H9 (cell line): ENCODE results near the gene TSPAN32. TPM values are rescaled to one million over a fixed set of nuclear protein-coding genes. Genes with fewer than 3 reads are reported as not detected.

ENCODE experiments used
- DNase-seq: peaks from one replicate; pipeline ENCODE4 v3.0.0-alpha.2; 2017
- H2AFZ ChIP-seq: one replicate; pipeline ENCODE4 v1.6.1; 2013; ENCODE audit warnings: mild to moderate bottlenecking, low read length, control low read depth, moderate library complexity
- H2AK5ac ChIP-seq: 2 replicates; pipeline ENCODE4 v1.6.1; 2013; ENCODE audit warnings: low read length, control low read depth, mixed read lengths; ENCODE audit not compliant: insufficient read length
- H2BK120ac ChIP-seq: one replicate; pipeline ENCODE4 v1.6.1; 2013; ENCODE audit warnings: low read depth, mild to moderate bottlenecking, low read length, control low read depth, inconsistent platforms; ENCODE audit not compliant: poor library complexity, severe bottlenecking
- H2BK12ac ChIP-seq: 2 replicates; pipeline ENCODE4 v1.6.1; 2013; ENCODE audit warnings: low read length, control low read depth, mixed read lengths, low read depth; ENCODE audit not compliant: insufficient read length
- H2BK15ac ChIP-seq: 2 replicates; pipeline ENCODE4 v1.6.1; 2013; ENCODE audit warnings: low read depth, low read length, control low read depth
- H2BK20ac ChIP-seq: one replicate; pipeline ENCODE4 v1.6.1; 2013; ENCODE audit warnings: low read depth, mild to moderate bottlenecking, low read length, control low read depth, inconsistent platforms; ENCODE audit not compliant: poor library complexity, severe bottlenecking
- H2BK5ac ChIP-seq: 2 replicates; pipeline ENCODE4 v1.6.1; 2013; ENCODE audit warnings: low read length, control low read depth, mixed read lengths; ENCODE audit not compliant: insufficient read length
- H3K14ac ChIP-seq: 2 replicates; pipeline ENCODE4 v1.6.1; 2013; ENCODE audit warnings: low read length, control low read depth; ENCODE audit not compliant: insufficient read depth
- H3K18ac ChIP-seq: 2 replicates; pipeline ENCODE4 v1.6.1; 2013; ENCODE audit warnings: low read depth, mild to moderate bottlenecking, mixed read lengths, low read length, control low read depth; ENCODE audit not compliant: insufficient read length
- H3K23ac ChIP-seq: 2 replicates; pipeline ENCODE4 v1.6.1; 2013; ENCODE audit warnings: low read length, control low read depth, mixed read lengths, low read depth; ENCODE audit not compliant: insufficient read length
- H3K23me2 ChIP-seq: 2 replicates; pipeline ENCODE4 v1.6.1; 2013; ENCODE audit warnings: low read depth, mild to moderate bottlenecking, mixed read lengths, low read length, control low read depth; ENCODE audit not compliant: insufficient read length, poor library complexity, severe bottlenecking
- H3K27ac ChIP-seq: 2 replicates; pipeline ENCODE4 v1.5.1; 2013; ENCODE audit warnings: low read length, control low read depth, mixed read lengths, low read depth; ENCODE audit not compliant: insufficient read length
- H3K27me3 ChIP-seq: 2 replicates; pipeline ENCODE4 v1.6.1; 2013; ENCODE audit warnings: low read length, control low read depth, inconsistent platforms; ENCODE audit not compliant: insufficient read depth
- H3K4ac ChIP-seq: 2 replicates; pipeline ENCODE4 v1.6.1; 2013; ENCODE audit warnings: low read depth, mild to moderate bottlenecking, control low read depth, inconsistent platforms, low read length, moderate library complexity
- H3K4me1 ChIP-seq: 2 replicates; pipeline ENCODE4 v1.6.1; 2013; ENCODE audit warnings: low read length, control low read depth, inconsistent platforms; ENCODE audit not compliant: insufficient read depth
- H3K4me2 ChIP-seq: 2 replicates; pipeline ENCODE4 v1.6.1; 2013; ENCODE audit warnings: low read length, control low read depth, mixed read lengths; ENCODE audit not compliant: insufficient read length, insufficient read depth
- H3K56ac ChIP-seq: 2 replicates; pipeline ENCODE4 v1.6.1; 2013; ENCODE audit warnings: low read depth, mild to moderate bottlenecking, mixed read lengths, low read length, control low read depth; ENCODE audit not compliant: insufficient read length
- H3K79me1 ChIP-seq: 2 replicates; pipeline ENCODE4 v1.6.1; 2013; ENCODE audit warnings: low read depth, mild to moderate bottlenecking, moderate library complexity, low read length, control low read depth, inconsistent platforms; ENCODE audit not compliant: insufficient read depth, poor library complexity, severe bottlenecking
- H3K79me2 ChIP-seq: 2 replicates; pipeline ENCODE4 v1.6.1; 2013; ENCODE audit warnings: low read length, control low read depth, inconsistent platforms; ENCODE audit not compliant: insufficient read depth
- H3K9ac ChIP-seq: 2 replicates; pipeline ENCODE4 v1.6.1; 2013; ENCODE audit warnings: low read length, control low read depth, mixed read lengths; ENCODE audit not compliant: insufficient read length; ENCODE audit errors: extremely low read depth
- H3K9me3 ChIP-seq: one replicate; pipeline ENCODE4 v1.6.1; 2013; ENCODE audit warnings: low read depth, low read length, inconsistent platforms; ENCODE audit not compliant: control insufficient read depth
- H3T11ph ChIP-seq: one replicate; pipeline ENCODE4 v1.6.1; 2013; ENCODE audit warnings: mild to moderate bottlenecking, low read length, control low read depth, inconsistent platforms
- H4K20me1 ChIP-seq: one replicate; pipeline ENCODE4 v1.6.1; 2013; ENCODE audit not compliant: control insufficient read depth, insufficient read length, insufficient read depth
- H4K5ac ChIP-seq: 2 replicates; pipeline ENCODE4 v1.6.1; 2013; ENCODE audit warnings: low read depth, mild to moderate bottlenecking, mixed read lengths, low read length, control low read depth; ENCODE audit not compliant: insufficient read length
- H4K8ac ChIP-seq: replicated peaks from 2 replicates; pipeline ENCODE4 v1.6.1; 2013; ENCODE audit warnings: low read length, control low read depth, mixed read lengths, low read depth; ENCODE audit not compliant: insufficient read length
- H4K91ac ChIP-seq: 2 replicates; pipeline ENCODE4 v1.6.1; 2013; ENCODE audit warnings: low read depth, mild to moderate bottlenecking, moderate library complexity, mixed read lengths, low read length, control low read depth; ENCODE audit not compliant: insufficient read length
- H3K27ac Mint-ChIP-seq, 3 experiments: 2 replicates in 2 of 3; 3 replicates in 1 of 3; pipeline ENCODE4 v1.8.0; 2020 to 2021; ENCODE audit warnings: mixed read lengths in 3 of 3, mild to moderate bottlenecking in 1 of 3, moderate library complexity in 1 of 3
- H3K27me3 Mint-ChIP-seq: 2 replicates; pipeline ENCODE4 v1.8.0; 2021; ENCODE audit warnings: low read depth, mild to moderate bottlenecking, moderate library complexity, mixed read lengths
- H3K36me3 Mint-ChIP-seq, 3 experiments: 2 replicates in 2 of 3; 3 replicates in 1 of 3; pipeline ENCODE4 v1.8.0; 2020 to 2021; ENCODE audit warnings: low read depth in 3 of 3, mixed read lengths in 3 of 3; ENCODE audit not compliant: insufficient read depth in 1 of 3
- H3K4me1 Mint-ChIP-seq, 2 experiments: 2 replicates each; pipeline ENCODE4 v1.8.0; 2020; ENCODE audit warnings: mixed read lengths in 2 of 2
- H3K4me3 Mint-ChIP-seq, 2 experiments: 2 replicates in 1 of 2; 3 replicates in 1 of 2; pipeline ENCODE4 v1.8.0; 2020 to 2021; ENCODE audit warnings: mild to moderate bottlenecking in 2 of 2, mixed read lengths in 2 of 2, moderate library complexity in 1 of 2
- H3K9me3 Mint-ChIP-seq, 2 experiments: 2 replicates in 1 of 2; 3 replicates in 1 of 2; pipeline ENCODE4 v1.8.0; 2020; ENCODE audit warnings: mild to moderate bottlenecking in 2 of 2, mixed read lengths in 2 of 2, moderate library complexity in 1 of 2
- WGBS: extraction: QIAGEN DNeasy Blood & Tissue Kit; methylation state at CpG from one replicate; pipeline ENCODE4 v1.1.7; 2013; ENCODE audit warnings: missing lambda C conversion rate, low lambda C conversion rate, mixed read lengths; ENCODE audit not compliant: insufficient read length; ENCODE audit errors: extremely low coverage; 5-methylcytosine and 5-hydroxymethylcytosine counted together
- total RNA-seq: library from RNA; stranded (reverse); gene quantifications from 2 replicates; pipeline ENCODE4 v1.2.1, GENCODE V29; 2021
- TF ChIP-seq, protein P1 (sequence below): fragments of 200-600 bp; sonication (generic); conservative IDR thresholded peaks from 3 replicates; pipeline ENCODE4 v1.8.0; 2021; ENCODE audit warnings: antibody characterized with exemption, mild to moderate bottlenecking

TSPAN32 gene
- total RNA-seq, 1 experiment from 2014 or later, result not detected

DNA sequence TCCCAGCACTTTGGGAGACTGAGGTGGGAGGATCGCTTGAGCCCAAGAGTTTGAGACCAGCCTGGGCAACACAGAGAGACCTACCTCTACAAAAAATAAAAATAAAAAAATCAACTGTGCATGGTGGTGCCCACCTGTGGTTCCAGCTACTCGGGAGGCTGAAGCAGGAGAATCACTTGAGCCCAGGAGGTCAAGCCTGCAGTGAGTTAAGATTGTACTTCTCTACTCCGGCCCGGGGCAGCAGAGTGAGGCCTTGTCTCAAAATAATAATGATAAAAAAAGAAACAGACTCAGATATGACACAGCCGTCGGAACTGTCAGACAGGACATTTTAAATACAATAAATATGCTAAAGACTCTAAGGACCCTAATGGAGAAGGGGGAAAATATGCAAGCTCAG, 49.8 kb upstream of the TSPAN32 start:
- no peak overlapping the region for H3K14ac ChIP-seq
- H2AFZ ChIP-seq, result no peak overlapping the region
- Mint-ChIP-seq H3K27ac (no peak overlapping the region), H3K36me3 (no peaks in the 10 kb centered on the region; a peak in 1 of 7 replicates), H3K4me1 (no peaks in the 10 kb centered on the region), H3K27me3 (peaks cover 63% of the 10 kb centered on the region), H3K9me3 (peaks cover 0 to 16% of the 10 kb centered on the region in 2 experiments; a peak in 3 of 5 replicates), H3K4me3 (no peak overlapping the region)
- TF ChIP-seq, protein P1, sequence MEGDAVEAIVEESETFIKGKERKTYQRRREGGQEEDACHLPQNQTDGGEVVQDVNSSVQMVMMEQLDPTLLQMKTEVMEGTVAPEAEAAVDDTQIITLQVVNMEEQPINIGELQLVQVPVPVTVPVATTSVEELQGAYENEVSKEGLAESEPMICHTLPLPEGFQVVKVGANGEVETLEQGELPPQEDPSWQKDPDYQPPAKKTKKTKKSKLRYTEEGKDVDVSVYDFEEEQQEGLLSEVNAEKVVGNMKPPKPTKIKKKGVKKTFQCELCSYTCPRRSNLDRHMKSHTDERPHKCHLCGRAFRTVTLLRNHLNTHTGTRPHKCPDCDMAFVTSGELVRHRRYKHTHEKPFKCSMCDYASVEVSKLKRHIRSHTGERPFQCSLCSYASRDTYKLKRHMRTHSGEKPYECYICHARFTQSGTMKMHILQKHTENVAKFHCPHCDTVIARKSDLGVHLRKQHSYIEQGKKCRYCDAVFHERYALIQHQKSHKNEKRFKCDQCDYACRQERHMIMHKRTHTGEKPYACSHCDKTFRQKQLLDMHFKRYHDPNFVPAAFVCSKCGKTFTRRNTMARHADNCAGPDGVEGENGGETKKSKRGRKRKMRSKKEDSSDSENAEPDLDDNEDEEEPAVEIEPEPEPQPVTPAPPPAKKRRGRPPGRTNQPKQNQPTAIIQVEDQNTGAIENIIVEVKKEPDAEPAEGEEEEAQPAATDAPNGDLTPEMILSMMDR, result no peak
- no peak overlapping the region for H2BK20ac ChIP-seq
- no peaks in the 10 kb centered on the region for H3K9me3 ChIP-seq
- H4K20me1 ChIP-seq, result peaks cover 2% of the 10 kb centered on the region
- no peak overlapping the region for H3K27ac ChIP-seq
- no peak overlapping the region for H2BK15ac ChIP-seq
- H4K8ac ChIP-seq, result no peak overlapping the region
- H3K79me2 ChIP-seq, result no peaks in the 10 kb centered on the region
- H3K4me2 ChIP-seq, result no peak overlapping the region
- H3K9ac ChIP-seq, result no peak overlapping the region
- no peak for DNase-seq
- no peak overlapping the region for H2BK5ac ChIP-seq
- no peak overlapping the region for H2BK12ac ChIP-seq
- no peak overlapping the region for H4K91ac ChIP-seq
- H3K4ac ChIP-seq, result no peak overlapping the region
- no peak overlapping the region for H2BK120ac ChIP-seq
- no CpG with 5 or more reads among the region's 6 CpGs for WGBS
- no peaks in the 10 kb centered on the region for H3K4me1 ChIP-seq
- no peak overlapping the region for H3K23ac ChIP-seq
- no peaks in the 10 kb centered on the region for H3K79me1 ChIP-seq
- H3T11ph ChIP-seq, result no peak overlapping the region
- H3K23me2 ChIP-seq, result peaks cover 2% of the 10 kb centered on the region
- H2AK5ac ChIP-seq, result no peak overlapping the region
- no peak overlapping the region for H4K5ac ChIP-seq
- no peak overlapping the region for H3K18ac ChIP-seq
- no peak overlapping the region for H3K56ac ChIP-seq
- peaks cover 3% of the 10 kb centered on the region; the same call in 1 of the 2 replicates for H3K27me3 ChIP-seq
